Measurements from ENCODE around the gene NCK1. TPM values are rescaled to one million over a fixed set of nuclear protein-coding genes. Genes with fewer than 3 reads are reported as not detected.

Gene NCK1
- total and polyA plus RNA-seq, 2 donors (not counting 1 experiment from before 2014, with no cell fraction given) = 59.5 to 62.7 TPM

GRCh38 chr3:136954251-136954650 lies 92.2 kb downstream of the NCK1 start:
- Histone ChIP-seq H3K27ac (ENCODE audit: insufficient read depth, low read length) (no peak overlapping the region), H2AFZ (ENCODE audit: low read length) (no peak overlapping the region), H3K36me3 (ENCODE audit: control insufficient read depth, insufficient read depth, low read length) (no peaks in the 10 kb centered on the region), H3K27me3 (ENCODE audit: control insufficient read depth, insufficient read depth, low read length) (no peaks in the 10 kb centered on the region), H3K4me2 (ENCODE audit: extremely low read depth, insufficient read depth, low read length) (no peak overlapping the region), H3K4me3 (replicated peaks in 1 of 4; ENCODE audit: control extremely low read depth in 1 of 4, insufficient read depth in 1 of 4, low read depth in 3 of 4, low read length in 4 of 4) (no peak overlapping the region), H3K9ac (ENCODE audit: insufficient read depth, low read length) (no peak overlapping the region), H3K4me1 (ENCODE audit: control insufficient read depth, extremely low read depth, insufficient read depth, low read length) (peaks cover 21% of the 10 kb centered on the region), H3K9me3 (ENCODE audit: control insufficient read depth, insufficient read depth, low read depth, low read length) (no peaks in the 10 kb centered on the region), H4K20me1 (ENCODE audit: control insufficient read depth, extremely low read depth, insufficient read depth, low read length) (no peaks in the 10 kb centered on the region), H3K79me2 (ENCODE audit: control insufficient read depth, insufficient read depth, low read length) (no peaks in the 10 kb centered on the region)
- DNase-seq (ENCODE audit: low read depth in 2 of 2) = peak in 1 of 2 donors; percentile 46
- TF ChIP-seq CTCF (conservative IDR thresholded peaks at IDR 0.05 in 1 of 2, IDR thresholded peaks at IDR 0.05 in 1 of 2; ENCODE audit: low read depth in 1 of 2, low read length in 2 of 2) = no peak
- no peak for TF ChIP-seq EZH2 (IDR thresholded peaks at IDR 0.05; ENCODE audit: low read length, missing control alignments)

- H3K4me1 ChIP-seq (ENCODE audit: control insufficient read depth, extremely low read depth, insufficient read depth, low read length) = peaks cover 21% of the 10 kb centered on the region
- peak overlapping the region; percentile 66 for H3K27ac ChIP-seq (ENCODE audit: insufficient read depth, low read length)
- H2AFZ ChIP-seq (ENCODE audit: low read length) = no peak overlapping the region
- no peaks in the 10 kb centered on the region for H3K79me2 ChIP-seq (ENCODE audit: control insufficient read depth, insufficient read depth, low read length)
- H3K27me3 ChIP-seq (ENCODE audit: control insufficient read depth, insufficient read depth, low read length) = no peaks in the 10 kb centered on the region
- H3K36me3 ChIP-seq (ENCODE audit: control insufficient read depth, insufficient read depth, low read length) = no peaks in the 10 kb centered on the region
- TF ChIP-seq EZH2 (IDR thresholded peaks at IDR 0.05; ENCODE audit: low read length, missing control alignments) = no peak
- no peak for TF ChIP-seq CTCF (conservative IDR thresholded peaks at IDR 0.05 in 1 of 2, IDR thresholded peaks at IDR 0.05 in 1 of 2; ENCODE audit: low read depth in 1 of 2, low read length in 2 of 2)
- peak in 1 of 2 donors; percentile 46 for DNase-seq (ENCODE audit: low read depth in 2 of 2)
- H3K4me3 ChIP-seq (replicated peaks in 1 of 4; ENCODE audit: control extremely low read depth in 1 of 4, insufficient read depth in 1 of 4, low read depth in 3 of 4, low read length in 4 of 4) = no peak overlapping the region
- H3K4me2 ChIP-seq (ENCODE audit: extremely low read depth, insufficient read depth, low read length) = peak overlapping the region; percentile 87
- H4K20me1 ChIP-seq (ENCODE audit: control insufficient read depth, extremely low read depth, insufficient read depth, low read length) = no peaks in the 10 kb centered on the region
- no peak overlapping the region for H3K9ac ChIP-seq (ENCODE audit: insufficient read depth, low read length)
- H3K9me3 ChIP-seq (ENCODE audit: control insufficient read depth, insufficient read depth, low read depth, low read length) = no peaks in the 10 kb centered on the region
These were observed 93.2 kb downstream of the NCK1 start for GRCh38 chr3:136954980-136955780.

- no peaks in the 10 kb centered on the region for H3K9me3 ChIP-seq (ENCODE audit: control insufficient read depth, insufficient read depth, low read depth, low read length)
- no peak overlapping the region for H3K4me3 ChIP-seq (replicated peaks in 1 of 4; ENCODE audit: control extremely low read depth in 1 of 4, insufficient read depth in 1 of 4, low read depth in 3 of 4, low read length in 4 of 4)
- H3K27ac ChIP-seq (ENCODE audit: insufficient read depth, low read length) = peak overlapping the region; percentile 66
- no peaks in the 10 kb centered on the region for H3K27me3 ChIP-seq (ENCODE audit: control insufficient read depth, insufficient read depth, low read length)
- H2AFZ ChIP-seq (ENCODE audit: low read length) = no peak overlapping the region
- no peaks in the 10 kb centered on the region for H4K20me1 ChIP-seq (ENCODE audit: control insufficient read depth, extremely low read depth, insufficient read depth, low read length)
- H3K9ac ChIP-seq (ENCODE audit: insufficient read depth, low read length) = no peak overlapping the region
- H3K36me3 ChIP-seq (ENCODE audit: control insufficient read depth, insufficient read depth, low read length) = no peaks in the 10 kb centered on the region
- peak overlapping the region; percentile 87 for H3K4me2 ChIP-seq (ENCODE audit: extremely low read depth, insufficient read depth, low read length)
- peak; percentile 87 to 94 for DNase-seq (ENCODE audit: low read depth in 2 of 2)
- H3K79me2 ChIP-seq (ENCODE audit: control insufficient read depth, insufficient read depth, low read length) = no peaks in the 10 kb centered on the region
- TF ChIP-seq CTCF (conservative IDR thresholded peaks at IDR 0.05 in 1 of 2, IDR thresholded peaks at IDR 0.05 in 1 of 2; ENCODE audit: low read depth in 1 of 2, low read length in 2 of 2) (no peak), EZH2 (IDR thresholded peaks at IDR 0.05; ENCODE audit: low read length, missing control alignments) (no peak)
- H3K4me1 ChIP-seq (ENCODE audit: control insufficient read depth, extremely low read depth, insufficient read depth, low read length) = peaks cover 21% of the 10 kb centered on the region
These were observed 93.8 kb downstream of the NCK1 start for GRCh38 chr3:136955813-136956212.

All from fibroblast of lung (primary cell).